ENCODE results near the gene AGGF1.
A peak's percentile ranks its signal among the peaks of the same experiment; 100 is the strongest.
"Not testable (repeated sequence)": the region's sequence is repeated elsewhere in the genome, so short reads cannot be mapped to it uniquely, and the experiment has no call there.

Gene AGGF1, protein sequence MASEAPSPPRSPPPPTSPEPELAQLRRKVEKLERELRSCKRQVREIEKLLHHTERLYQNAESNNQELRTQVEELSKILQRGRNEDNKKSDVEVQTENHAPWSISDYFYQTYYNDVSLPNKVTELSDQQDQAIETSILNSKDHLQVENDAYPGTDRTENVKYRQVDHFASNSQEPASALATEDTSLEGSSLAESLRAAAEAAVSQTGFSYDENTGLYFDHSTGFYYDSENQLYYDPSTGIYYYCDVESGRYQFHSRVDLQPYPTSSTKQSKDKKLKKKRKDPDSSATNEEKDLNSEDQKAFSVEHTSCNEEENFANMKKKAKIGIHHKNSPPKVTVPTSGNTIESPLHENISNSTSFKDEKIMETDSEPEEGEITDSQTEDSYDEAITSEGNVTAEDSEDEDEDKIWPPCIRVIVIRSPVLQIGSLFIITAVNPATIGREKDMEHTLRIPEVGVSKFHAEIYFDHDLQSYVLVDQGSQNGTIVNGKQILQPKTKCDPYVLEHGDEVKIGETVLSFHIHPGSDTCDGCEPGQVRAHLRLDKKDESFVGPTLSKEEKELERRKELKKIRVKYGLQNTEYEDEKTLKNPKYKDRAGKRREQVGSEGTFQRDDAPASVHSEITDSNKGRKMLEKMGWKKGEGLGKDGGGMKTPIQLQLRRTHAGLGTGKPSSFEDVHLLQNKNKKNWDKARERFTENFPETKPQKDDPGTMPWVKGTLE

GRCh38 chr5:77030097-77031071 lies at the start of gene AGGF1:
Gene AGGF1, plus strand, starts transcription at chr5:77030404. Its CDS starts 363 bp downstream, at chr5:77030767.
- peak; percentile 89 for DNase-seq (ENCODE audit: low read depth)

DNA sequence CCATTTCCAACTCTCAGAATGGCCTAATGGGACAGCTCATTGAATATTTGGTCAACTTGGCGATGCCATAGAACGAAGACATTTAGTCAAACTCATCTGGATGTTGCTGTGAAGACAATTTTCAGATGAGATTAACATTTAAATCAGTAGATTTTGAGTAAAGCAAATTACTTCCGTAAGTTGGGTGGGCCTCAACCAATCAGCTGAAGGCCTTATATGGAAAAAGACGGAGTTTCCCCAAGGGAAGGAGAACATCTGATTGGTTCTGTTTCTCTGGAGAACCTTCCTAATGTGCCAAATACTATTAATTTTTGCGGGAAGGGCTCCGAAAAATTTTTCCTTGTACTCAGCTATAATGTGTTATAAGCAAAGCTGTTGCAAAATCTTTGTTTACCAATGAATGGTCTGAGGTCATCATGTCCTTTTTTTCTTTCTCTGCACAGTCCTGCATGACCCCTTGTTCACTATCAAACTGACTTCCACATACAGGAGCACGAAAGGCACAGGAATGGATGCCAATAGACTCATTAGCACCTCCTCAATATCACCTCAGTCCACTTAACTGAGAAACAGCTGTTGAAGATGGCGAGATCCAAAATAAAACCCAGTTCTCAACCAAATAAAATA lies 49.6 kb upstream of the AGGF1 start:
- no peak for DNase-seq (ENCODE audit: low read depth)

DNA sequence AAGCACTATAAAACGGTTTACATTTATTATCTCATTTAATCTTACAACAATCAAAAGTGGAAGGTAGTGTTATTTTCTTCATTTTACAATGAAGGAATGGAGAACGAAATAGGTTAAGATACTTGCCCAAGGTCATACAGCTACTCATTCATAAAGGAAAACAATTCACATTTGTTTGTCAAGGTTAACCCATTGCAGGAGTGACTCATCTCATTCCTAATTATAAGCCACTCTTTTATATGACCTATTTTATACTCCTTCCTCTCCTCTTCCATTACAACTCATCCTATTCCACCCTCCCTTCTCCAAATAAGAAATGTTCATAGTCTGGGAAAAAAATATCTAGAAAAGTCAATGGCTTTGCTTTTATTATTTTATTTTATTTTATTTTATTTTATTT lies 47.8 kb upstream of the AGGF1 start:
- no peak for DNase-seq (ENCODE audit: low read depth)

DNA sequence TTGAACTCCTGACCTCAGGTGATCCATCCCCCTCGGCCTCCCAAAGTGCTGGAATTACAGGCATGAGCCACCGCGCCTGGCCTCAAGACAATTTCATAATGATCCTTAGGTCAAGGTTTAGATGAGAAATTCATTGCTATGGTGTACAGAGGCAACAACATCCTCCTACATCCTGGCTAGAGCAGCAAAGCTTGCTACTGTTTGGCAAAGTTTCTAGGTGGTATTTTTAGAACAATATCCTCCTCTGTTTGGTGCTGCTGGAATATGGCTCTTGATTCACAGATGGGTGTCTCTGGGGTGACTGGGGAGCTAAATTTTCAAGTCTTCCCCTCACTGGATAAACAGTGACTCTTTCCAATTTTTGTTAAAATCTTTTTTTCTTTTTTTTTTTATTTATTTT lies 46.7 kb upstream of the AGGF1 start:
- DNase-seq (ENCODE audit: low read depth): no peak

- DNase-seq (ENCODE audit: low read depth): no peak
Observed at GRCh38 chr5:76986825-76987526, 43.2 kb upstream of the AGGF1 start.

- DNase-seq (ENCODE audit: low read depth): no peak
Observed at GRCh38 chr5:76990899-76991459, 39.2 kb upstream of the AGGF1 start.

- not testable (repeated sequence) for DNase-seq (ENCODE audit: low read depth)
Observed at GRCh38 chr5:76993436-76993835, 36.8 kb upstream of the AGGF1 start.

GRCh38 chr5:76994337-76994736 lies 35.9 kb upstream of the AGGF1 start:
- DNase-seq (ENCODE audit: low read depth): no peak

GRCh38 chr5:76998251-76998650 lies 32.0 kb upstream of the AGGF1 start:
- DNase-seq (ENCODE audit: low read depth): not testable (repeated sequence)

DNA sequence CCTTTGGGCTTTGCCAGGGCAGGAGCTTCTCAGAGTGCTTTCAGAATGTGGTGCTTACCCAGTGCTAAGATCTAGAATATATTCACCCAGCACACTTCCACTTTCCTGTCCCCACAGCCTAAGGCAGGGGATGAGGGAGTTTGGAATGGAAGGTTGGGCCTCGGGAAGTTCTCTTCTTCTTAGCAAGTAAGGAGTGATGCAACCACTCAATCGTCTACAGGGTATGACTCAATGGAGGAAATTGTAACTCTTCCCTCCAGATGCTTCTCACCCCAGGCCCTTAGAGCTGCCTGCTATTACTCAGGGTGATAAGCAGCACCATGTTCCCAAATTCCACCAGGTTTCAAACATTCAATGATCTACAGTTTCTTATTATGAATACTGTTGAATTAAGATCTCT lies 30.8 kb upstream of the AGGF1 start:
- no peak for DNase-seq (ENCODE audit: low read depth)

GRCh38 chr5:77003246-77003645 lies 27.0 kb upstream of the AGGF1 start:
- DNase-seq (ENCODE audit: low read depth): no peak

- DNase-seq (ENCODE audit: low read depth): no peak
Observed at GRCh38 chr5:77006124-77006523, 24.1 kb upstream of the AGGF1 start.

DNA sequence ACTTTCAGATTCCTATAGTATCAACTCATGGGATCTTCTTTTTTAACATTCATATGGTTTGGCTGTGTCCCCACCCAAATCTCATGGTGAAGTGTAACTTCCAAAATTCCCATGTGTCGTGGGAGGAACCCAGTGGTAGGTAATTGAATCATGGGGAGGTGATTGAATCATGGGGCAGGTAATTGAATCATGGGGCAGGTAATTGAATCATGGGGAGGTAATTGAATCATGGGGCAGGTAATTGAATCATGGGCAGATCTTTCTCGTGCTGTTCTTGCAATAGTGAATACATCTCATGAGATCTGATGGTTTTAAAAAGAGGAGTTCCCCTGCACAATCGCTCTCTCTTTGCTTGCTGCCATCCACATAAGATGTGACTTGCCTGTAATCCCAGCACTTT lies 21.8 kb upstream of the AGGF1 start:
- no peak for DNase-seq (ENCODE audit: low read depth)

GRCh38 chr5:77010243-77010642 lies 20.0 kb upstream of the AGGF1 start:
- no peak for DNase-seq (ENCODE audit: low read depth)

DNA sequence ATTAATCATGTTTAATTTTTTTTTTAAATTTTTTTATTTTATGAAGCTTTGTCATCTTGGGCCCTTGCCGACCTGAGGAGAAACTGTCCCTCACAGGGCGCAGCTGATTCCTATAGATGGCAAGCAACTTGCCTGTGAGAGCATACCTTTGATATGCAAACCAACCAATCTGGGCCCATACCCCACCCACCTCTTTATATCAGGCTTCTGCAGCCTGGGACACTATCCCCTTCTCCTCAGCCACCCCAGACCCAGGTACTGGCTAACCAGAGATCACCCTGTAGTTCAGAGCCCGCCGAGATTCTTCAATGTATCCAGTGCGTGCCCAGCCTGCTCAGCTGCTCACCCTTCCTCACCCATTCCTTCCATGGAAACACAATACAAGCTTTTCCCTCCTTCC lies 18.7 kb upstream of the AGGF1 start:
- no peak for DNase-seq (ENCODE audit: low read depth)

GRCh38 chr5:77012601-77013000 lies 17.6 kb upstream of the AGGF1 start:
- no peak for DNase-seq (ENCODE audit: low read depth)

DNA sequence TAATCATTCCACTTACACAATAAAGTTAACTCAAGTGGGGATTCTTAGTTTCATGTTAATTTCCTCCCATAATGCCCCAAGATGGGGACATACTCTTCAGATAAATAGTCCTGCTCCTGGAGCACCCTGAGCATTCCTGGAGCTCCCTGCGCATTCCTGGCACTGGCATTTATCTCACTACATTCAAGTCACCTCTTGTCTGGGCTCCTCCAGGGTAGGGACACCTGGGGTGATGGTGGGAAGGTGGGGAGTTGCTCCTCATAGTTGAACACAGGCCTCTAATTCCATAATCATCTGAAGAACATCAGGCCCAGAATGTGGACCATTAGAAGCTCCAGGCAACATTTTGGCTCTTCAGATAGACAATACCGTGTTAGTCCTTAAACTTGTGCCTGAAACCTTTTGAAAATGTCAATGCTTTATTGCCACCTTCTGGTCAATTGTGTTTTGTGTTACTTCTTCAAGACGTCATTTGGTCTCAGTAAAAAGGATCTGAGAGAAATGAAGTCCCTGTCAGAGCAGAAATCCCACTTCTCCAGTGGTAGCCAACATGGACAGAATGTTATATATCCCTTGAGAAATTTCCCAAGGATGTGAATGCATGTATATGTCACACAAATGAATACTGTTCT lies 14.2 kb upstream of the AGGF1 start:
- DNase-seq (ENCODE audit: low read depth): no peak

GRCh38 chr5:77016962-77017361 lies 13.2 kb upstream of the AGGF1 start:
- DNase-seq (ENCODE audit: low read depth): no peak

- no peak for DNase-seq (ENCODE audit: low read depth)
Observed at GRCh38 chr5:77017668-77018067, 12.5 kb upstream of the AGGF1 start.
